ENCODE data around the gene P2RY6.

DNA sequence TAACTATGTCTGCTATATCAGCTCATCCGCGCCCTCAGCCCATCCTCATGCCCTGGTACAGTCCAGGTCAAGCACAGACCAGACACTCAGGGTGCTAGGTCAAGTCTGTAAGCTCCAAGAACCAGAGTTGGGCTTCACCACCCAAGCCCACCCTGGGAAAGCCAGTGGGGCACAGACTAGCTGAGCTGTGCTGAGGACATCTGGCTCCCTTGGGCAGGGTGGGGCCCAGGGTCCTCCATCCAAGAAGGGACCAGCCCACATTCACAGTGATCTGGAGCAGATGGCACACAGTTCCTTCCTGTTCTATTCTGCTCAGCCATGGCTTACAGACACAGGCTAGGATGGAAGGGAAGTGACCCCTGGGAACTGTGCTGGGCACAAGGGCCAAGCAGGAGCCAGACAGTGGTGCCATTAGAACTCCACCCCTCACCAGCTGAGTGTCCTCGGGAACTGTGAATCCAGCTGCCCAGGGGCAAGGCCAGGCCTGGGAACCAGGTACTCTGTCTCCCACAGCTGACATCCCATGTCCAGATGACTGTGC is 9.1 kb downstream of the P2RY6 start:
- TF ChIP-seq MYC (IDR thresholded peaks at IDR 0.05; ENCODE audit: insufficient read depth, insufficient read length, insufficient replicate concordance, low read length, severe bottlenecking) (no peak), POLR2A (IDR thresholded peaks at IDR 0.05; ENCODE audit: low read depth, low read length) (no peak), TARDBP (IDR thresholded peaks at IDR 0.05; ENCODE audit: borderline replicate concordance) (no peak), CREB1 (IDR thresholded peaks at IDR 0.05; ENCODE audit: low read depth) (no peak)
- TF ChIP-seq, protein P1, sequence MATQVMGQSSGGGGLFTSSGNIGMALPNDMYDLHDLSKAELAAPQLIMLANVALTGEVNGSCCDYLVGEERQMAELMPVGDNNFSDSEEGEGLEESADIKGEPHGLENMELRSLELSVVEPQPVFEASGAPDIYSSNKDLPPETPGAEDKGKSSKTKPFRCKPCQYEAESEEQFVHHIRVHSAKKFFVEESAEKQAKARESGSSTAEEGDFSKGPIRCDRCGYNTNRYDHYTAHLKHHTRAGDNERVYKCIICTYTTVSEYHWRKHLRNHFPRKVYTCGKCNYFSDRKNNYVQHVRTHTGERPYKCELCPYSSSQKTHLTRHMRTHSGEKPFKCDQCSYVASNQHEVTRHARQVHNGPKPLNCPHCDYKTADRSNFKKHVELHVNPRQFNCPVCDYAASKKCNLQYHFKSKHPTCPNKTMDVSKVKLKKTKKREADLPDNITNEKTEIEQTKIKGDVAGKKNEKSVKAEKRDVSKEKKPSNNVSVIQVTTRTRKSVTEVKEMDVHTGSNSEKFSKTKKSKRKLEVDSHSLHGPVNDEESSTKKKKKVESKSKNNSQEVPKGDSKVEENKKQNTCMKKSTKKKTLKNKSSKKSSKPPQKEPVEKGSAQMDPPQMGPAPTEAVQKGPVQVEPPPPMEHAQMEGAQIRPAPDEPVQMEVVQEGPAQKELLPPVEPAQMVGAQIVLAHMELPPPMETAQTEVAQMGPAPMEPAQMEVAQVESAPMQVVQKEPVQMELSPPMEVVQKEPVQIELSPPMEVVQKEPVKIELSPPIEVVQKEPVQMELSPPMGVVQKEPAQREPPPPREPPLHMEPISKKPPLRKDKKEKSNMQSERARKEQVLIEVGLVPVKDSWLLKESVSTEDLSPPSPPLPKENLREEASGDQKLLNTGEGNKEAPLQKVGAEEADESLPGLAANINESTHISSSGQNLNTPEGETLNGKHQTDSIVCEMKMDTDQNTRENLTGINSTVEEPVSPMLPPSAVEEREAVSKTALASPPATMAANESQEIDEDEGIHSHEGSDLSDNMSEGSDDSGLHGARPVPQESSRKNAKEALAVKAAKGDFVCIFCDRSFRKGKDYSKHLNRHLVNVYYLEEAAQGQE (IDR thresholded peaks at IDR 0.05; ENCODE audit: low read depth, low read length), result no peak
- TF ChIP-seq, protein P2, sequence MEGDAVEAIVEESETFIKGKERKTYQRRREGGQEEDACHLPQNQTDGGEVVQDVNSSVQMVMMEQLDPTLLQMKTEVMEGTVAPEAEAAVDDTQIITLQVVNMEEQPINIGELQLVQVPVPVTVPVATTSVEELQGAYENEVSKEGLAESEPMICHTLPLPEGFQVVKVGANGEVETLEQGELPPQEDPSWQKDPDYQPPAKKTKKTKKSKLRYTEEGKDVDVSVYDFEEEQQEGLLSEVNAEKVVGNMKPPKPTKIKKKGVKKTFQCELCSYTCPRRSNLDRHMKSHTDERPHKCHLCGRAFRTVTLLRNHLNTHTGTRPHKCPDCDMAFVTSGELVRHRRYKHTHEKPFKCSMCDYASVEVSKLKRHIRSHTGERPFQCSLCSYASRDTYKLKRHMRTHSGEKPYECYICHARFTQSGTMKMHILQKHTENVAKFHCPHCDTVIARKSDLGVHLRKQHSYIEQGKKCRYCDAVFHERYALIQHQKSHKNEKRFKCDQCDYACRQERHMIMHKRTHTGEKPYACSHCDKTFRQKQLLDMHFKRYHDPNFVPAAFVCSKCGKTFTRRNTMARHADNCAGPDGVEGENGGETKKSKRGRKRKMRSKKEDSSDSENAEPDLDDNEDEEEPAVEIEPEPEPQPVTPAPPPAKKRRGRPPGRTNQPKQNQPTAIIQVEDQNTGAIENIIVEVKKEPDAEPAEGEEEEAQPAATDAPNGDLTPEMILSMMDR (IDR thresholded peaks at IDR 0.05 in 2 of 3, conservative IDR thresholded peaks at IDR 0.05 in 1 of 3; ENCODE audit: control insufficient read depth in 2 of 3, extremely low read depth in 1 of 3, insufficient read depth in 1 of 3, low read depth in 3 of 3, low read length in 3 of 3), result no peak
- TF ChIP-seq, protein P3, sequence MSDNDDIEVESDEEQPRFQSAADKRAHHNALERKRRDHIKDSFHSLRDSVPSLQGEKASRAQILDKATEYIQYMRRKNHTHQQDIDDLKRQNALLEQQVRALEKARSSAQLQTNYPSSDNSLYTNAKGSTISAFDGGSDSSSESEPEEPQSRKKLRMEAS (IDR thresholded peaks at IDR 0.05; ENCODE audit: low read depth, low read length), result no peak
